Stimulated activated naive B cell treated with anti-CD40 and anti-IgM and Interleukin-4, amounts not matched to agents 10 μg/mL and 1 μg/mL and 100 μg/mL, for 72 hours (primary cell): ENCODE measurements around the gene TUBGCP5.

Experiments used
- ATAC-seq, 2 donors: fragments of 150-1000 bp; cut with Tn5 transposase; replicated peaks; 2 replicates each; pipeline ENCODE4 v1.10.0; 2021; ENCODE audit warnings: moderate library complexity in 1 of 2
- DNase-seq: peaks from one replicate; pipeline ENCODE4 v3.0.0; 2021
- H3K27ac Mint-ChIP-seq: one replicate; pipeline ENCODE4 v1.8.0; 2022; ENCODE audit warnings: mild to moderate bottlenecking, mixed read lengths
- H3K27me3 Mint-ChIP-seq, 2 donors: one replicate each; pipeline ENCODE4 v1.8.0; 2022; ENCODE audit warnings: mixed read lengths in 2 of 2
- H3K36me3 Mint-ChIP-seq, 2 donors: one replicate each; pipeline ENCODE4 v1.8.0; 2022; ENCODE audit warnings: mixed read lengths in 2 of 2, mild to moderate bottlenecking in 1 of 2
- H3K4me1 Mint-ChIP-seq, 2 donors: one replicate each; pipeline ENCODE4 v1.8.0; 2022; ENCODE audit warnings: mixed read lengths in 2 of 2, mild to moderate bottlenecking in 1 of 2
- H3K4me3 Mint-ChIP-seq, 2 donors: one replicate each; pipeline ENCODE4 v1.8.0; 2022; ENCODE audit warnings: mild to moderate bottlenecking in 2 of 2, mixed read lengths in 2 of 2, moderate library complexity in 1 of 2
- H3K9me3 Mint-ChIP-seq, 2 donors: one replicate each; pipeline ENCODE4 v1.8.0; 2022; ENCODE audit warnings: mixed read lengths in 2 of 2, mild to moderate bottlenecking in 1 of 2

TUBGCP5 gene

DNA sequence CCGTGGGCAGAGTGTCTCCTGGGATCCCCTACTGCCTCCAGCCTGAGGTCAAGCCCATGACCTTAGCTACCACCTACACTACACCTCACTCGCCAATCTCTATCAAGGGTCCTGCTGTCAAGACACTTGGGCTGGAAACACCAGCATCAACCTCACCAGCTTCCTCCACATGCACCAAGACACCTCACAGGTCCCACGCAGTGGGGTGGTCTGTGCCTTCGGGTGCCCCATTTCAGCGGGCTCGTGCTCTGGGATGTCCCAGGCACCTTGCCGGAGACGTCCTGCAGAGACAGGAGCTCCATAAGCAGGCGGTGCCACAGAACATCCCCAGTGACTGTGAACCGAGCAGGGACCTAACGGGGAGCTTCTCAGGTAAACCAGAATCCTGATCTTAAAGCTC is 79.2 kb downstream of the TUBGCP5 start:
- Mint-ChIP-seq H3K27me3 (peaks cover 7 to 14% of the 10 kb centered on the region in 2 donors), H3K4me3 (no peak overlapping the region), H3K4me1 (peaks cover 15 to 24% of the 10 kb centered on the region in 2 donors), H3K36me3 (no peaks in the 10 kb centered on the region), H3K27ac (no peak overlapping the region), H3K9me3 (no peaks in the 10 kb centered on the region)
- ATAC-seq = no peak
- DNase-seq = no peak

DNA sequence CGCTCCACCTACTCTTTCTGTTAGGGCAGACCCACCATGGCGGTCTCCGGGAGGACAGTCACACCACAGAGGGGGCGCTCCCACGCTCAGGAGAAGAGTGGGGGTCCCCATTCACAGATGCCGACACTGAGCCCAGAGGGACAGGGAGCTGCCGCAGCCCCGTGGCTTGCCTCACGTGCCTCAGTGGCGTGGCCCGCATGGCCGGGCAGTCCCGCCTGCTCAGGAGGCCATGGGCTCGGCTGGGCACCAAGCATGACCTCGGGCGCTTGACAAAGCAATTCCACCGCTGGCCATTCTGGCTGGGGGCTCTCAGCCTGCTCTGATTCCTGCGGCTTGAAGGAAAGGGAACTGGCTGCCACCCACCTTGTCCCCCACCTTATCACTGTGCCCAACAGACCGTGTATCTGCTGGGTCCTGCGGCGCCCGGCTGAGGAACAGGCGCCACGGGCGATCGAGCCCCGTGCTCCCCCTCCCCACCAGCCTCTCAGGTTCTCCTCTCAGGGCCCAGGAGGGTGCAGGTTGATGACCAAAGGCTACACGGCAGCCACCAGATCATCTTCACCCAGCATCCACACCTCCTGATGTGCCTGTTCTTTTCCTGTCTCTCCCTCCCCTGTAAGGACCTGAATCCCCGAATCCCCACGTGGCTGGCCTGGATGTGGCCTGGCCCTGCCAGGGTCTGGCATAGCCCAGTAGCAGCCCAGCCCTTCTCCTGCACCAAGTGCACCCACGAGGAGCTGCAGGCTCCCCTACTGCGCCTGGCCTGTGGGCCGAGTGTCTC is 79.9 kb downstream of the TUBGCP5 start:
- H3K4me3 Mint-ChIP-seq = no peak overlapping the region
- ATAC-seq (no peak), DNase-seq (no peak)
- peaks cover 15 to 24% of the 10 kb centered on the region in 2 donors for H3K4me1 Mint-ChIP-seq
- peaks cover 7 to 12% of the 10 kb centered on the region in 2 donors for H3K27me3 Mint-ChIP-seq
- H3K27ac Mint-ChIP-seq = no peak overlapping the region
- no peaks in the 10 kb centered on the region for H3K36me3 Mint-ChIP-seq
- no peaks in the 10 kb centered on the region for H3K9me3 Mint-ChIP-seq

DNA sequence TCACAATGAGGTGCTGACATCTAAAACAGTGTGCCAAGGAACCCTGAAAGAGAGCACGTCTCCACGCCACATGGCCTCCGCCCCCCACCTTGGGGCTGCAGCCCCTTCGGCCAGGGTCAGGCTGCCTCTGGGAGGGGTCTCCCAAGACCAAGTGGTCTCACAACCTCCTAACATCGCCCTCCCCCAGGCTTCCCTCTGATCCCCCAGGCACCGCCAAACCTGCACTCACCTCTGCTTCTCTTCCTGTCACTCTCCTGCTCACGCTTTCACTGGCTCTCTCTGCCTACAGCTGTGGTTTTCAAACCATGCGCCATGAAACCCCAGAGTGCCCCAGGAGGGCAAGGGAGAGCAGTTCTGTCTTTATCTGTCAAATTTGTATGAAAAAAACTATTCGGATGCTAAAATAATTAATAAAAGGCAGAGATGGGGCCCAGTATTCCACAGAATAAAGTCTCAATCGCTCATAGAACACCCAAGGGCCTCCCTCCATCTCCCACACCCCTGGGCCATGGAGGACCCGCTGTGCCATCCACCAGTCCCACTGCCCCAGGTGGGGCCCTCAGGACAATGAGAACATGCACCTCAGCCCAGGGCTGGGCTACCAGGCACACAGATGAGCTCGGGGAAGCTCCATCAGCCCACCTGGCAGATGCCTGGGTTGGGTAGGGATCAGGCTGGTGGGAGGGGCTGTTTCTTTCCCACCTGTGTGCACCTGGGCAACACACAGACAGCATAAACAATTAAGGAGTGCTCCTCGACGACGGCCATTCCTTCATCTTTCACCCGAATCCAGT is 80.7 kb downstream of the TUBGCP5 start:
- no peak for DNase-seq
- no peaks in the 10 kb centered on the region for H3K9me3 Mint-ChIP-seq
- H3K4me1 Mint-ChIP-seq = peaks cover 15 to 19% of the 10 kb centered on the region in 2 donors
- ATAC-seq = peak; percentile 57 to 78
- no peak overlapping the region for H3K27ac Mint-ChIP-seq
- no peak overlapping the region for H3K4me3 Mint-ChIP-seq
- H3K36me3 Mint-ChIP-seq = no peaks in the 10 kb centered on the region
- H3K27me3 Mint-ChIP-seq = peaks cover 7% of the 10 kb centered on the region in 2 donors

GRCh38 chr15:22956978-22957260 is 82.5 kb downstream of the TUBGCP5 start:
- peaks cover 7 to 14% of the 10 kb centered on the region in 2 donors for H3K27me3 Mint-ChIP-seq
- no peak for DNase-seq

DNA sequence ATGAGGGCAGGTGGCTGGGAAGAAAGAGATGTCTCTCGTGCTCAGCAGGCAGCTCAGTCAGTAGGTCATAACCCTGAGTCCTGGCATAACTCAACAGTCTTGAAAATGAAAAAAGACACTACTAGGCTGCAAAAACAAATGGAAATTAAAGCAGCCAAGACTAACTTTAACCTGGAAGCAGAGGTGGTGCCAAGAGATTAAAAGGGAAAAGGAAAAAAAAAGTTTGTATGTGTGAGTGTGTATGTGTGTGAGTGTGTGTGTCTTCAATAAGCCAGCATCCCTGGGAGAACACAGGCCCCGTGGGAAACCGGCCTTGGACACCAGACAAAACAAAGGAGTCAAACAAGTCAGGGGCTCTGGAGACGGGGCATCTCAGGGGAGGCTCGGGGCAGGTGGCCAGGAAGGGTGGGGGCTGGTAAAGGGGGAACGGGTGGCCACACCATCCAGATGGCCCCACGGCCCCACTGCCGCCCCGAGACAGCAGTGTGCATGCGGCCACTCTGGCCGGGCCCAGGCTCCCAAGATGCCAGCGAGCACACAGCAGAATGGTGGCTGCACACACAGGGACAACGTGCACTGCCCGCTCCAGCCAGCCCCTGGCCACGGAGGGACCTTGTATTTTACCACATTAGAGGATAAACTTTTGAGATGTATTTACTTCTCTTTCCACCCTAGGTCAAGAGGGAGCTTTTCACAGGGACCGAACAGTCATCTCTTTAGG is 83.0 kb downstream of the TUBGCP5 start:
- Mint-ChIP-seq H3K27ac (no peak overlapping the region), H3K27me3 (peaks cover 7 to 14% of the 10 kb centered on the region in 2 donors), H3K4me1 (peaks cover 15 to 19% of the 10 kb centered on the region in 2 donors), H3K4me3 (no peak overlapping the region), H3K36me3 (no peaks in the 10 kb centered on the region), H3K9me3 (no peaks in the 10 kb centered on the region)
- ATAC-seq = no peak
- no peak for DNase-seq

More at GRCh38 chr15:22956978-22957260, 82.5 kb downstream of the TUBGCP5 start:
- Mint-ChIP-seq H3K4me1 (peaks cover 15 to 19% of the 10 kb centered on the region in 2 donors), H3K27ac (no peak overlapping the region), H3K4me3 (no peak overlapping the region), H3K9me3 (no peaks in the 10 kb centered on the region), H3K36me3 (no peaks in the 10 kb centered on the region)
- no peak for ATAC-seq

- DNase-seq (no peak), ATAC-seq (no peak)
- Mint-ChIP-seq H3K4me3 (no peak overlapping the region), H3K27me3 (peaks cover 7 to 15% of the 10 kb centered on the region in 2 donors), H3K4me1 (peaks cover 15 to 19% of the 10 kb centered on the region in 2 donors), H3K9me3 (no peaks in the 10 kb centered on the region), H3K27ac (no peak overlapping the region), H3K36me3 (no peaks in the 10 kb centered on the region)
These were observed 83.7 kb downstream of the TUBGCP5 start for GRCh38 chr15:22955544-22956119.

- peaks cover 7 to 18% of the 10 kb centered on the region in 2 donors for H3K27me3 Mint-ChIP-seq
- ATAC-seq = no peak
- no peaks in the 10 kb centered on the region for H3K9me3 Mint-ChIP-seq
- peaks cover 17 to 18% of the 10 kb centered on the region in 2 donors for H3K4me1 Mint-ChIP-seq
- DNase-seq = no peak
- H3K4me3 Mint-ChIP-seq = no peak overlapping the region
- no peaks in the 10 kb centered on the region for H3K36me3 Mint-ChIP-seq
- H3K27ac Mint-ChIP-seq = no peak overlapping the region
These were observed 84.4 kb downstream of the TUBGCP5 start for GRCh38 chr15:22954798-22955543.

DNA sequence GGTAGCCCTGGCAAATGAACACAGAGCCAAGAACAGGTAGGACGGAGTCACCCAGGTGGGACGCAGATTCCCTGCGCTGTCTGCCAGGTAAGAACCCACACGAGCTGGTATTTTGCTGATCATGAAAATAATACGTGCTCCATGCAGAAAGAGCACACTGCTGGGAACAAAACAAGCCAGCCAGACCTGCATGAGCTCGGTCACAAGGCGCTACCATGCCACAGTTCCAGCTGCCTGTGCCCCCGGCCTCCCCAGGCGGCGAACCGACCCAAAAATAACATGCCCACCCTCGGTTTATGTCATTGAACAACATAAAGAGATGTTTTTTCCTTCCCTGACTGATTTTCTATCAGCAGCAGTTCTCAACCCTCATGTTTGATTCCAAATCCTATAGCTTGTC is 85.0 kb downstream of the TUBGCP5 start:
- Mint-ChIP-seq H3K9me3 (no peaks in the 10 kb centered on the region), H3K4me1 (peaks cover 12 to 13% of the 10 kb centered on the region in 2 donors), H3K27me3 (peaks cover 7 to 15% of the 10 kb centered on the region in 2 donors), H3K4me3 (no peak overlapping the region), H3K36me3 (no peaks in the 10 kb centered on the region), H3K27ac (no peak overlapping the region)
- DNase-seq (no peak), ATAC-seq (no peak)

DNA sequence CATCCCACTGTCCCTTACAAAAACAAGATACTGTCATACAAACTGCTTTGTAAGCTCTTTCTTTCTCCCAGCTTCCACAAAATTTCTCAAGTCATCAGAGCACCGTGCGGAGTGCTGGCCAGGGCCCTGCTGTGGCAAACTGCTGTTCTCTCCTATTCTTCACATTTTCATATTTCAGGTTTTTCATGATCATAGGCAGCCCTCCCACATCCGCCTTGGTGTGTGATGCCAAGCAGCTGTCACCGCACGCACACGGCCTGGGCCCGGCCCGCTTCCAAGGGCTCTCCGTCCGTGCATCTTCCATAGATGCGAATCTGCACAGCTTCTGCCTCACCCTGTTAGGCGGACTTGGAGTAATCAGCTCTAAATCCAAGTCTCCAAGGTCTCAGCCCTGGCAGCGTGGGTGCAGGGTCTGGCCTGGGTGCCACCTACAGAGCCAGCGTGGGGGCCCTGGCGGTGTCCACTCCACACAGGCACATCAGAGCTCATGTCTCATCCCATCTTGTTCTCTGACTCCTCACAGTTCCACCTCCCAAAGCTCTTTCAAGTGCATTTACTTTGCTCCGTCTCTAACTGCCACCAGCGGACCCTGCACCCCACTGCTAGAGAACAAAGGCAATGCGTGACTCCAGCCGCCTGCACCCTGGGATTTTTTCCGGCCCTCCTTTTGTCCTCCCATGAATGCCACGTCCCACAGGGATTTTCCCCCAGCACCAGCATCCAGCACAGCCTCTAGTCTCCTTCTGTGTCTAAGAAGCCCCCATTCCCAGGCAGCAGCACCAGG is 86.4 kb downstream of the TUBGCP5 start:
- Mint-ChIP-seq H3K27ac (no peak overlapping the region), H3K27me3 (peaks cover 8 to 20% of the 10 kb centered on the region in 2 donors), H3K4me3 (no peak overlapping the region), H3K9me3 (no peaks in the 10 kb centered on the region), H3K36me3 (no peaks in the 10 kb centered on the region), H3K4me1 (peaks cover 13 to 15% of the 10 kb centered on the region in 2 donors)
- no peak for ATAC-seq
- no peak for DNase-seq

- Mint-ChIP-seq H3K27me3 (peaks cover 20 to 21% of the 10 kb centered on the region in 2 donors), H3K4me1 (peaks cover 15% of the 10 kb centered on the region in 2 donors), H3K4me3 (no peak overlapping the region), H3K27ac (no peak overlapping the region), H3K9me3 (no peaks in the 10 kb centered on the region), H3K36me3 (no peaks in the 10 kb centered on the region)
- ATAC-seq (no peak), DNase-seq (no peak)
These were observed 87.7 kb downstream of the TUBGCP5 start for GRCh38 chr15:22951381-22952280.

DNA sequence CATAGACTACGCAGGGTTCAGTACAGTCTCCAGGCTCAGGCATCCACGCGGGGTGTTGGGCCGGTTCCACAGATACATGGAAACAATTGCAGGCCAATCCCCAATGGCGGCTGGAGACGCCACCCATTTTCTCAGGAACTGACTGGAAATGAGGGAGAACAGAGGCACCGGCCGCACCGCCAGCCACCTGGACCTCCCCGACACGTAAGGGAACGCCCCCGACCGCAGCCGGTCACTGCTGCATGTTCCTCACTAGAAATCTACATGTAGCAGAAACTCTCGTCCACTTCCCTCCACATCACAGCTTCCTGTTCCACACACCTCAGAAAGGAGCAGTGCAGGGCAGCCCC is 88.4 kb downstream of the TUBGCP5 start:
- DNase-seq (no peak), ATAC-seq (no peak)
- Mint-ChIP-seq H3K27me3 (peaks cover 20 to 21% of the 10 kb centered on the region in 2 donors), H3K36me3 (no peaks in the 10 kb centered on the region), H3K27ac (no peak overlapping the region), H3K4me1 (peaks cover 15% of the 10 kb centered on the region in 2 donors), H3K4me3 (no peak overlapping the region), H3K9me3 (no peaks in the 10 kb centered on the region)

DNA sequence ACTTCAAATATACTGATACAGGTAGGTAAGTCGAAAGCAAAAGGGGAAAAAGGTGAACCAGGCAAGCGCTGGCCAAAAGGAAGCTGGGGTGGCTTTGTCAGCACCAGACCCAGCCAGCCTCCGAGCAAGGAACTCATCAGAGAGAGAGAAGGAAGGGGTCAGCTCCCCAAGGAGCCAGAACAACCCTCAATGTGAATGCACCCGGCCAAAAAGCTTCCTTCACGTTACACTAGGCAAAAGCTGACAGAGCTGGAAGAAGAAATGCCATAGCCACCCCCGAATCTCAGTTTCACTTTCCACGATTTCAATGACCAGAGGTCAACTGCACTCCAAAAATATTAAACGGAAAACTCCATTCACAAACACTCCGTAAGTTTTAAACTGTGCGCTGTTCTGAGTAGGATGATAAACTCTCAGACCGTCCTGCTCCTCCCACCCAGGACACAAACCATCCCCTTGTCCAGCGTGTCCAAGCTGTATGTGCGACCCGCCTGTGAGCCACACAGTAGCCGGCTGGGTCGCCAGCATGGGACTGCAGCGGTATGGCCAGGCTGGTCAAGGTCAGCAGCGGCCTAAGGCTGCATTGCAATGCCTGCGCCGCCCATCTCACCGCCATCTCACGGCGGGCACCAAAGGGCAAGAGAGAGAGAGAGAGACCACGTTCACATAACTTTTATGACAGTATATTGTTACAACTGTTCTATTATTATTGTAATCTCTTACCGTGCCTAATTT is 88.9 kb downstream of the TUBGCP5 start:
- H3K9me3 Mint-ChIP-seq = no peaks in the 10 kb centered on the region
- no peak for ATAC-seq

More for the DNA sequence above, 88.9 kb downstream of the TUBGCP5 start:
- H3K27me3 Mint-ChIP-seq = peaks cover 20 to 21% of the 10 kb centered on the region in 2 donors
- H3K36me3 Mint-ChIP-seq = no peaks in the 10 kb centered on the region
- H3K4me1 Mint-ChIP-seq = peaks cover 15% of the 10 kb centered on the region in 2 donors
- no peak overlapping the region for H3K27ac Mint-ChIP-seq
- no peak for DNase-seq
- no peak overlapping the region for H3K4me3 Mint-ChIP-seq
